Subcutaneous preadipocyte (primary cell): Measurements from ENCODE around the gene RSRC1. TPM values are rescaled to one million over a fixed set of nuclear protein-coding genes. Genes with fewer than 3 reads are reported as not detected.

Experiments used
- total RNA-seq: library from RNA; depleted of rRNA; stranded (reverse); fragments of >200 nt; gene quantifications from 2 replicates; pipeline ENCODE4 v1.2.3, GENCODE V29; 2012

The RSRC1 gene, protein sequence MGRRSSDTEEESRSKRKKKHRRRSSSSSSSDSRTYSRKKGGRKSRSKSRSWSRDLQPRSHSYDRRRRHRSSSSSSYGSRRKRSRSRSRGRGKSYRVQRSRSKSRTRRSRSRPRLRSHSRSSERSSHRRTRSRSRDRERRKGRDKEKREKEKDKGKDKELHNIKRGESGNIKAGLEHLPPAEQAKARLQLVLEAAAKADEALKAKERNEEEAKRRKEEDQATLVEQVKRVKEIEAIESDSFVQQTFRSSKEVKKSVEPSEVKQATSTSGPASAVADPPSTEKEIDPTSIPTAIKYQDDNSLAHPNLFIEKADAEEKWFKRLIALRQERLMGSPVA
- 51.1 and 63.1 TPM in 2 replicates for total RNA-seq

DNA sequence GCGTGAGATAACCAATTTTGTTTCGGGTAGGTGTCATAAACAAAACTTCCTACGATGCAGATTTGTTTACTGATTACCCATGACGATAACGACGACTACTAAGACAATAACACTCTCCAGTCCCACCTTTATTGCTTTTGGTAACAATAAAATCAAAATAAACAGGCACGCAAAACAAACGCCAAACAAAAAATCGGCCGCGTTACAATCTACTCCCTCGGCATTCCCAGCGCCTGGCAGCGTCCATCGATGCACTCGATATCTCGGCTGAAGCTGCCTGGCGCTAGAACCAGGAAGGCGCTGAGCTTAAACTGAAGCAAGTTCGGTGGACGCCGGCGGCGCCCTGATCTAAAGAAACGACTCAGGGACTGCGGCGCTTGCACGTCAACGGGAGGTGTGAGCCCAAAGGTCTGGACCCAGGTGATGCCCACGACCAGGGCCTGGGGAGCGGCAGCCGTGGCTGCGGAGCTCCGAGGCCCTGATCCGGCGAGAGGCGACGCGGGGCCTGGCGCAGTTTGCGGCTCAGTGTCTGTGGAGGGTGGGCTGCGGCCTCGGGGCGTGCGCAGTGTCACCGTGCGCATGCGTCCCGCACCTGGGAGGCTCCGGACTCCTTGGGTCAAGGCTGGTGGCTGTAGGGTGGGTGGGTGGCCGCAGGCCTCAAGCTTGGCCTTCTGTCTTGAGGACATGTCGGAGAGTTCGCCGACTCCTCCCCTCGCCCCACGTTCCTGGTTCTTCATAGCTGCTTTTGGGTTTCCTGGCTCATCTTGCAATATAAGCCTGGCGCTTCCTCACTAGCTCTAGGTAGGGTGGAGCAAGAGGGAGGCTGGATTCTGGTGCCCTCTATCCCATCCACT is at the start of gene RSRC1:
TSS of gene RSRC1 (plus strand) at position 286 of the 854 bp plus-strand sequence. CDS start 12,016 bp downstream, outside the sequence.

DNA sequence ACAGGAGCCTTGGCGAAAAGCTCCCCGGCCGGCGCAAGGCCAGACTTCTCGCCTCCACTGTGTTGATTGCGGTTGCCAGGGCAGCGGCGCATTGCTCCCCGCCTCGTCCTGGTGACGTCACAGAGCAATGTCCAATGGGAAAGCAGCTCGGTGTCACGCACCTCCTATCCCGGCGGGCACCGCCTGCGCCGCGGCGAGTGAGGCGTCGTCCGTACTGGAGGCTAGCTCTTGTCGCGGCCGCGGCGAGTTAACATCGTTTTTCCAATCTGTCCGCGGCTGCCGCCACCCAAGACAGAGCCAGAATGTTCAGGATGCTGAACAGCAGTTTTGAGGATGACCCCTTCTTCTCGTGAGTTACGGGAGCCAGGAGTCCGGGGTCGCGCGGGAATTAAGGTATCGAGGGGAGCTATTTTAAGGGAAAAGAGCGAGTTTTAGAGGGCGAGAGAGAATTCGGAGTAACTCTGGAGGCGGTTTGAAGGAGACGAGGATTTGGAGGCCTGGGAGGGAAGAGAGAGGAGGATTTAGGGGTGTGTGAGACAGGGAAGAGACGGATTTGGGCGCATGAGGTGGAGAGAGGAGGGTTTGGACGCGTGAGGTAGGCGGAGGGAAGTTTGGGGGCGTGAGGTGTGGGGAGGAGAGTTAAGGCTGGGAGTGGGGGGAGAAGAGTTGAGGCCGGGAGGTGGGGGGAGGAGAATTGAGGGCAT is 461.3 kb downstream of the RSRC1 start, which contains the start of gene MLF1:
TSS of gene MLF1 (plus strand) at position 196 of the 704 bp plus-strand sequence. CDS start at position 303, 107 bp downstream.

Other genes with a start within 250 kb of the RSRC1 start
- gene SHOX2, start 3.7 kb upstream of the RSRC1 start, total RNA-seq: 6.6 and 10.8 TPM in 2 replicates